Keratinocyte (primary cell): ENCODE results near the gene PDE11A.

Experiments used
- EZH2 ChIP-seq: IDR thresholded peaks from one replicate; pipeline ENCODE4 v1.6.1; 2012; ENCODE audit warnings: inconsistent platforms, mild to moderate bottlenecking, low read length, moderate library complexity
- TF ChIP-seq, protein P1 (sequence below), 3 experiments: IDR thresholded peaks in 1 of 3; conservative IDR thresholded peaks in 1 of 3; optimal IDR thresholded peaks in 1 of 3; 2 replicates in 2 of 3; 3 replicates in 1 of 3; pipeline versions ENCODE3 to v1.5.1; 2011; ENCODE audit warnings: low read length in 3 of 3, mild to moderate bottlenecking in 3 of 3, moderate library complexity in 2 of 3, control low read depth in 1 of 3, inconsistent platforms in 1 of 3; ENCODE audit not compliant: insufficient read depth in 2 of 3; ENCODE audit errors: extremely low read depth in 1 of 3

DNA sequence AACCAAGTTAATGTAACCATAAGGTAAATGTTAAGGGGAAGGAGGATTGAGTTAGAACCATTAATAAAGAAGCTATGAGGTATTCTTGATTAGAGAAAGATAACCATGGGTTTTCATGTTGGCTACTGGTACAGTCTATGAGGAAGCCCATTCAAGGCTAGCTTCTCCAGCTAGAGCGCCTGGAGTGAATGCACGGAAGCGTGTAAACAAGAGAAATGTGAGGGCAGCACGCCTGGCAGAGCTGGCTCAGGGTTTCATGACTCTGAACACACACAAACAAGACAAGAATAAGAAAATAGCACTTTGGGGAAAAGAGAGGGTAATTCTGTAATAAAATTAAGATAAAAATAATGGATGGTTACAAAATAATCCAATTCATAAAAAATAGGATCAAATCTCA, 255.3 kb downstream of the PDE11A start:
- TF ChIP-seq, protein P1, sequence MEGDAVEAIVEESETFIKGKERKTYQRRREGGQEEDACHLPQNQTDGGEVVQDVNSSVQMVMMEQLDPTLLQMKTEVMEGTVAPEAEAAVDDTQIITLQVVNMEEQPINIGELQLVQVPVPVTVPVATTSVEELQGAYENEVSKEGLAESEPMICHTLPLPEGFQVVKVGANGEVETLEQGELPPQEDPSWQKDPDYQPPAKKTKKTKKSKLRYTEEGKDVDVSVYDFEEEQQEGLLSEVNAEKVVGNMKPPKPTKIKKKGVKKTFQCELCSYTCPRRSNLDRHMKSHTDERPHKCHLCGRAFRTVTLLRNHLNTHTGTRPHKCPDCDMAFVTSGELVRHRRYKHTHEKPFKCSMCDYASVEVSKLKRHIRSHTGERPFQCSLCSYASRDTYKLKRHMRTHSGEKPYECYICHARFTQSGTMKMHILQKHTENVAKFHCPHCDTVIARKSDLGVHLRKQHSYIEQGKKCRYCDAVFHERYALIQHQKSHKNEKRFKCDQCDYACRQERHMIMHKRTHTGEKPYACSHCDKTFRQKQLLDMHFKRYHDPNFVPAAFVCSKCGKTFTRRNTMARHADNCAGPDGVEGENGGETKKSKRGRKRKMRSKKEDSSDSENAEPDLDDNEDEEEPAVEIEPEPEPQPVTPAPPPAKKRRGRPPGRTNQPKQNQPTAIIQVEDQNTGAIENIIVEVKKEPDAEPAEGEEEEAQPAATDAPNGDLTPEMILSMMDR (optimal IDR thresholded peaks at IDR 0.05 in 1 of 3, IDR thresholded peaks at IDR 0.05 in 1 of 3, conservative IDR thresholded peaks at IDR 0.05 in 1 of 3; ENCODE audit: extremely low read depth in 1 of 3, insufficient read depth in 2 of 3, low read length in 3 of 3): no peak
- no peak for TF ChIP-seq EZH2
